CD4-positive, alpha-beta T cell (primary cell): ENCODE results near the gene NACC2. TPM values are rescaled to one million over a fixed set of nuclear protein-coding genes. Genes with fewer than 3 reads are reported as not detected.
A peak's percentile ranks its signal among the peaks of the same experiment; 100 is the strongest.

Source experiments
- ATAC-seq: fragments of 200-7000 bp; cut with Tn5 transposase; one replicate; pipeline ENCODE4 v1.10.0; 2022; ENCODE audit warnings: mild to moderate bottlenecking; ENCODE audit not compliant: poor library complexity
- CTCF ChIA-PET: fragments of 350-600 bp; sonication (Branson Sonifier 250); formaldehyde crosslinking; loops from one replicate; lab custom pipeline; 2021; ENCODE audit warnings: antibody characterized with exemption, inconsistent platforms; lab: Charles Lee
- POLR2A ChIA-PET: fragments of 350-600 bp; sonication (Branson Sonifier 250); formaldehyde crosslinking; loops from one replicate; lab custom pipeline; 2021; ENCODE audit warnings: antibody characterized with exemption, inconsistent platforms; lab: Charles Lee
- DNase-seq, 14 experiments: peaks; one replicate each; pipeline ENCODE4 v3.0.0-alpha.2; 2013 to 2020; ENCODE audit warnings: mixed read lengths in 2 of 14
- H3K27ac ChIP-seq, 2 donors: one replicate each; pipeline versions ENCODE4 v1.5.1 to v1.7.0; 2013; ENCODE audit warnings: low read length in 2 of 2, low read depth in 1 of 2, mild to moderate bottlenecking in 1 of 2
- H3K27me3 ChIP-seq, 2 experiments: 1 replicate in 1 of 2; 2 replicates in 1 of 2; pipeline versions ENCODE4 v1.6.1 to v1.7.0; 2013; ENCODE audit warnings: low read length in 2 of 2, control low read depth in 1 of 2, mild to moderate bottlenecking in 1 of 2, moderate library complexity in 1 of 2; ENCODE audit not compliant: insufficient read depth in 2 of 2, control insufficient read depth in 1 of 2
- H3K36me3 ChIP-seq: one replicate; pipeline ENCODE4 v1.6.1; 2013; ENCODE audit warnings: low read length, control low read depth; ENCODE audit not compliant: insufficient read depth
- H3K4me1 ChIP-seq: one replicate; pipeline ENCODE4 v1.6.1; 2013; ENCODE audit warnings: low read length, control low read depth; ENCODE audit not compliant: insufficient read depth
- H3K4me3 ChIP-seq: one replicate; pipeline ENCODE4 v1.5.1; 2013; ENCODE audit warnings: mild to moderate bottlenecking, low read length, moderate library complexity
- H3K9me3 ChIP-seq, 2 experiments: 1 replicate in 1 of 2; 2 replicates in 1 of 2; pipeline versions ENCODE4 v1.6.1 to v1.7.0; 2013; ENCODE audit warnings: low read length in 2 of 2, mild to moderate bottlenecking in 2 of 2, control low read depth in 1 of 2, moderate library complexity in 1 of 2; ENCODE audit not compliant: control insufficient read depth in 1 of 2, insufficient read depth in 1 of 2
- H3K27ac Mint-ChIP-seq: one replicate; pipeline ENCODE4 v1.8.0; 2020; ENCODE audit warnings: mixed read lengths
- H3K27me3 Mint-ChIP-seq: one replicate; pipeline ENCODE4 v1.8.0; 2021; ENCODE audit warnings: mixed read lengths
- H3K36me3 Mint-ChIP-seq: one replicate; pipeline ENCODE4 v1.8.0; 2021; ENCODE audit warnings: low read depth, mixed read lengths
- H3K4me1 Mint-ChIP-seq: one replicate; pipeline ENCODE4 v1.8.0; 2021; ENCODE audit warnings: low read depth, mixed read lengths
- H3K4me3 Mint-ChIP-seq: one replicate; pipeline ENCODE4 v1.8.0; 2020; ENCODE audit warnings: mild to moderate bottlenecking, mixed read lengths
- H3K9me3 Mint-ChIP-seq: one replicate; pipeline ENCODE4 v1.8.0; 2020; ENCODE audit warnings: mixed read lengths
- intact Hi-C, 2 experiments: fragments of 100-400 bp; cut with DNase I in 1 of 2; cut with micrococcal nuclease in 1 of 2; formaldehyde crosslinking; loops; one replicate each; pipeline versions ENCODE4 v1.15.1 to v1.9.0; 2023 to 2025; cut with DNase I, micrococcal nuclease
- total RNA-seq, 174 experiments: library from RNA in 2 of 174; stranded (reverse) in 2 of 174; gene quantifications; one replicate each; pipeline ENCODE4 v1.2.3 and lab custom pipeline; 2021 to 2026
- TF ChIP-seq, protein P1 (sequence below): fragments of 200-600 bp; IDR thresholded peaks from one replicate; pipeline ENCODE4 v1.8.0; 2022; ENCODE audit warnings: antibody characterized with exemption, mild to moderate bottlenecking

Gene NACC2
- total RNA-seq, 2 experiments from 2014 or later: 2.1 to 2.7 TPM

DNA sequence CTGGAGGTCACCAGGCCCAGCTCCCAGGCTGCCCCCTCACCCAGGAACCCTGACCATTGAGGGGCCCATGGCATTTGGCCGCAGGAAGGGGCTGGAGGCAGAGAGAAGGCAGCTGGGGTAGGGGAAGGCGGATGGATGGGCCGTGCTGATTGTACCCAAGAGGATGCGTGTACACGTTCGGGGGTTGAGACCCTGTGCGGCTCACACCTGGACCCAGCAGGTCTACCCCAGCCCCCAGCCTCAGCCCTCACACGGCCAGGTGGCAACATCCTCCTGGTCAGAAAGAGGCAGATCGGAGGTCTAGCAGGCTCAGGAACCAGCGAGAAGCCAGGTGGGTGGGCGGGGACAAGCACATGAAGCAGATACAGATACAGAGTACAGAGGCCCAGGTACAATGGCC, 33.7 kb downstream of the NACC2 start:
- ATAC-seq (no peak), DNase-seq (peak in 1 of 14 experiments; percentile 29)
- peaks cover 4% of the 10 kb centered on the region for H3K27me3 Mint-ChIP-seq
- TF ChIP-seq, protein P1, sequence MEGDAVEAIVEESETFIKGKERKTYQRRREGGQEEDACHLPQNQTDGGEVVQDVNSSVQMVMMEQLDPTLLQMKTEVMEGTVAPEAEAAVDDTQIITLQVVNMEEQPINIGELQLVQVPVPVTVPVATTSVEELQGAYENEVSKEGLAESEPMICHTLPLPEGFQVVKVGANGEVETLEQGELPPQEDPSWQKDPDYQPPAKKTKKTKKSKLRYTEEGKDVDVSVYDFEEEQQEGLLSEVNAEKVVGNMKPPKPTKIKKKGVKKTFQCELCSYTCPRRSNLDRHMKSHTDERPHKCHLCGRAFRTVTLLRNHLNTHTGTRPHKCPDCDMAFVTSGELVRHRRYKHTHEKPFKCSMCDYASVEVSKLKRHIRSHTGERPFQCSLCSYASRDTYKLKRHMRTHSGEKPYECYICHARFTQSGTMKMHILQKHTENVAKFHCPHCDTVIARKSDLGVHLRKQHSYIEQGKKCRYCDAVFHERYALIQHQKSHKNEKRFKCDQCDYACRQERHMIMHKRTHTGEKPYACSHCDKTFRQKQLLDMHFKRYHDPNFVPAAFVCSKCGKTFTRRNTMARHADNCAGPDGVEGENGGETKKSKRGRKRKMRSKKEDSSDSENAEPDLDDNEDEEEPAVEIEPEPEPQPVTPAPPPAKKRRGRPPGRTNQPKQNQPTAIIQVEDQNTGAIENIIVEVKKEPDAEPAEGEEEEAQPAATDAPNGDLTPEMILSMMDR: no peak
- Histone ChIP-seq H3K4me3 (no peak overlapping the region), H3K27ac (no peak overlapping the region), H3K4me1 (peaks cover 10% of the 10 kb centered on the region), H3K36me3 (peaks cover 8% of the 10 kb centered on the region), H3K9me3 (peaks cover 0 to 6% of the 10 kb centered on the region in 2 experiments), H3K27me3 (no peaks in the 10 kb centered on the region)
- no peak overlapping the region for H3K4me3 Mint-ChIP-seq
- ChIA-PET POLR2A (no interaction called here), CTCF (no interaction called here)
- intact Hi-C loops: no loop called here
- H3K4me1 Mint-ChIP-seq: no peaks in the 10 kb centered on the region
- H3K27ac Mint-ChIP-seq: no peak overlapping the region
- peaks cover 15% of the 10 kb centered on the region for H3K36me3 Mint-ChIP-seq
- no peaks in the 10 kb centered on the region for H3K9me3 Mint-ChIP-seq

DNA sequence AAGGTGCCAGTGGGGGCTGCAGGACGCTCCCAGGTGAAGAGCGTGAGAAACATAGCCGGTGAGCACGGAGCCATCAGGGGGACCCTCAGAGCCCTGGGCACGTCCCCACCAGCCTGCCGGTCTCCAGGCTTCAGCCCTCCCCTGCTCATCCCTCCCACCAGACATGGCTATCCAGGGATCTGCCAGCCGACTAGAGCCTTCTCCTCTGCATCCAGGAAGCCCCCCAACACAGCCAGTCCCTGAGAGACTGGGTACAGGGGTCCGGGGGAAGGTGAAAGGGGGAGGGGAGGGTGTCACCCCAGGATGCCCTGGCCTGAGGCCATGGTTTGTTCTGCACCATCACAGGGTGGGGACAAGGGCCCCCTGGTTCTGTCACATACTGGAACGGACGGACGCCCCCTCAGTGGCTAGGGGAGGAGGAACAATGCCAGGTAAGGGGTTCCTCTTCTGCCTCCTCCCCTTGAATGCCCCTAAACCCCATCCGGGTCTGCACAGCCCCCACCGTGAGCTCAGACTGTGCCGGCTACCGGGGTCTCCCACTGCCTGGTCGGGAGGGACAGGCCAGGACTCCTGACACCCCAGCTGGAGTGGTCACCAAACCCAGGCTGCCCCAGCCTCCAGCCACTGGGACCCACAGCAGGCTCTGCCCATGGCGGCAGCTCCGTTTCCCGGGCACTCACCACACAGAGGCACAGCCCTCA, 34.3 kb downstream of the NACC2 start:
- H3K9me3 ChIP-seq: peaks cover 0 to 6% of the 10 kb centered on the region in 2 experiments
- H3K36me3 ChIP-seq: peaks cover 8% of the 10 kb centered on the region
- Mint-ChIP-seq H3K4me3 (no peak overlapping the region), H3K9me3 (no peaks in the 10 kb centered on the region), H3K36me3 (peaks cover 10% of the 10 kb centered on the region), H3K4me1 (no peaks in the 10 kb centered on the region), H3K27ac (no peak overlapping the region), H3K27me3 (peaks cover 4% of the 10 kb centered on the region)
- DNase-seq: no peak
- TF ChIP-seq, protein P1: no peak
- POLR2A ChIA-PET: no interaction called here
- no peak overlapping the region for H3K27ac ChIP-seq
- no peak for ATAC-seq
- H3K4me1 ChIP-seq: peaks cover 16% of the 10 kb centered on the region
- H3K27me3 ChIP-seq: no peaks in the 10 kb centered on the region
- H3K4me3 ChIP-seq: no peak overlapping the region
- CTCF ChIA-PET: no interaction called here
- intact Hi-C loops: no loop called here

DNA sequence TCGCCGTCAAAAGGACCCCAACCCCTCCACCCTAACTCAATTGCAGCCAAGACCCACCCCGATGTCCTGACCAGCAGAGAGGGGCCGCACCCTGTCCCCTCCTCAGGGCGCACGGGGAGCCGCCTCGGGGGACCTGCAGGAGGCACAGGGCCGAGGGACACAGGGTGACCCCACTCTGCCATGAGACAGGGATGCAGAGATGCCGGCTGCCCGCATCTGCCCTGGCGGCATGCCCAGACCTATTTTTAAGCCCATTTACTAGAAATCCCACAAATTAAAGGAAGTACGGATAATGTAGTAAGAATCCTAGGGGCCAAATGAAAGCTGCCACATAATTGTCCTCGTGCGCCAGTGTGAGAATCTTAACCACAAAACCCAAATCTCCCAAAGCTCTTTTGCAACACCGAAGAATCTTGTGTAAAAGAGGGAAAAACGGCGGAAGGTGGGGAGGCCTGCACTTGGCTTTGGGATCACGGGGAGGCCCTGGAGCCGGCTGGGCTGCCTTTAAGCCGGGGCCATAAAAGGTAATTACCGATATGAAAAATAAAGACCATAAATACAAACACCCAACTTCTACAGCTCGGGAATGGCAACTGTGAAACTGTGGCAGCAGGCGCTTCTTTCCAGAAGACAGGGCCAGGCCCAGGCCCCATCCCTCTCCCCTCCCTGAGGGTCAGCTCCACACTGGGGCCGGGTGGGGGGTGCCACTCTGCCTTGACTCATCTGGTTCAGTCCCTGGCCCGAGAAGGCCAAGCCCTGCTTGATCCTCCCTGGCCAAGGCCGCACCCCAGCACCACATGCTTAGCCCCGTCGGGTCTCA, 35.0 kb downstream of the NACC2 start:
- DNase-seq (peak in 3 of 14 experiments; percentile 23 to 31 (median 25)), ATAC-seq (no peak)
- Histone ChIP-seq H3K4me3 (no peak overlapping the region), H3K36me3 (peaks cover 8% of the 10 kb centered on the region), H3K4me1 (peaks cover 21% of the 10 kb centered on the region), H3K27ac (no peak overlapping the region), H3K27me3 (no peaks in the 10 kb centered on the region), H3K9me3 (peaks cover 0 to 6% of the 10 kb centered on the region in 2 experiments)
- H3K4me1 Mint-ChIP-seq: peaks cover 4% of the 10 kb centered on the region
- intact Hi-C loops: no loop called here
- CTCF ChIA-PET: no interaction called here
- no peak overlapping the region for H3K4me3 Mint-ChIP-seq
- H3K36me3 Mint-ChIP-seq: peaks cover 10% of the 10 kb centered on the region
- H3K9me3 Mint-ChIP-seq: no peaks in the 10 kb centered on the region
- POLR2A ChIA-PET: no interaction called here
- TF ChIP-seq, protein P1: no peak
- H3K27ac Mint-ChIP-seq: no peak overlapping the region
- peaks cover 10% of the 10 kb centered on the region for H3K27me3 Mint-ChIP-seq
